HCT116 (cell line): Measurements from ENCODE around the gene PRTG. TPM values are rescaled to one million over a fixed set of nuclear protein-coding genes. Genes with fewer than 3 reads are reported as not detected.

Experiments
- ATAC-seq: fragments of 200-7000 bp; cut with Tn5 transposase; 2 replicates; pipeline ENCODE4 v1.9.1; 2020; ENCODE audit warnings: mild to moderate bottlenecking, moderate library complexity
- BruUV-seq: library from RNA; stranded (reverse); fragments of 400-500 nt; replicated peaks from 2 replicates; lab custom pipeline; 2021; lab: Mats Ljungman, UMichigan
- CTCF ChIA-PET: fragments of 300-600 bp; sonication (Branson Sonifier 250); formaldehyde crosslinking; loops from one replicate; lab custom pipeline; 2021; ENCODE audit warnings: antibody characterized with exemption; lab: Charles Lee
- POLR2A ChIA-PET: fragments of 300-600, 350-600 bp; sonication (Branson Sonifier 250); formaldehyde crosslinking; loops from one replicate; lab custom pipeline; 2021; ENCODE audit warnings: antibody characterized with exemption; lab: Charles Lee
- RAD21 ChIA-PET, 2 experiments: fragments of 300-600 bp; sonication (Branson Sonifier 250); formaldehyde crosslinking; loops; one replicate each; lab custom pipeline; 2023; ENCODE audit warnings: low total read pairs in 2 of 2; ENCODE audit not compliant: uncharacterized antibody in 2 of 2, unreplicated experiment in 2 of 2, low non-redundant PET in 1 of 2; lab: Charles Lee
- DNase-seq: peaks from one replicate; pipeline ENCODE4 v3.0.0-alpha.2; 2010; ENCODE audit warnings: low read depth, low spot score
- H2AFZ ChIP-seq: fragments of 200-600 bp; shearing (Covaris generic), sonication (generic); 2 replicates; pipeline ENCODE4 v1.6.1; 2017; ENCODE audit warnings: low read depth, mixed run types, mixed read lengths, antibody characterized with exemption, low read length; ENCODE audit not compliant: poor library complexity, severe bottlenecking
- H3K27ac ChIP-seq: 2 replicates; pipeline ENCODE4 v1.5.1; 2012; ENCODE audit warnings: low read depth, low read length
- H3K27me3 ChIP-seq: fragments of 200-600 bp; sonication (generic); 2 replicates; pipeline ENCODE4 v1.6.1; 2016; ENCODE audit warnings: mixed run types, low read length, mixed read lengths; ENCODE audit not compliant: insufficient read depth
- H3K36me3 ChIP-seq, 2 experiments: fragments of 200-500 bp in 1 of 2; fragments of 200-600 bp in 1 of 2; sonication (Bioruptor generic) in 1 of 2; sonication (generic) in 1 of 2; 2 replicates each; pipeline versions ENCODE4 v1.5.1 to v1.6.1; 2014 to 2016; ENCODE audit warnings: low read length in 2 of 2, inconsistent platforms in 1 of 2, mixed read lengths in 1 of 2, mixed run types in 1 of 2; ENCODE audit not compliant: insufficient read depth in 2 of 2, control insufficient read depth in 1 of 2
- H3K4me1 ChIP-seq, 2 experiments: fragments of 200-600 bp in 1 of 2; sonication (generic) in 1 of 2; 2 replicates each; pipeline versions ENCODE4 v1.5.1 to v1.6.1; 2012 to 2017; ENCODE audit warnings: low read length in 2 of 2, inconsistent platforms in 1 of 2, mild to moderate bottlenecking in 1 of 2, mixed read lengths in 1 of 2, mixed run types in 1 of 2, moderate library complexity in 1 of 2; ENCODE audit not compliant: insufficient read depth in 2 of 2, control insufficient read depth in 1 of 2
- H3K4me2 ChIP-seq: fragments of 200-600 bp; sonication (generic); 2 replicates; pipeline ENCODE4 v1.6.1; 2017; ENCODE audit warnings: mixed run types, low read length, mixed read lengths
- H3K4me3 ChIP-seq, 2 experiments: fragments of 200-600 bp in 1 of 2; sonication (generic) in 1 of 2; replicated peaks in 1 of 2; 2 replicates each; pipeline ENCODE4 v1.5.1; 2011 to 2016; ENCODE audit warnings: low read length in 2 of 2, control low read depth in 1 of 2, low read depth in 1 of 2, mild to moderate bottlenecking in 1 of 2, mixed read lengths in 1 of 2, mixed run types in 1 of 2
- H3K79me2 ChIP-seq: fragments of 200-600 bp; sonication (generic); 2 replicates; pipeline ENCODE4 v1.6.1; 2017; ENCODE audit warnings: mild to moderate bottlenecking, mixed run types, low read length, moderate library complexity, mixed read lengths; ENCODE audit not compliant: insufficient read depth
- H3K9ac ChIP-seq: fragments of 200-600 bp; sonication (generic); 2 replicates; pipeline ENCODE4 v1.6.1; 2016; ENCODE audit warnings: low read length, mixed read lengths
- H3K9me2 ChIP-seq: fragments of 200-600 bp; sonication (generic), shearing (Covaris generic); 2 replicates; pipeline ENCODE4 v1.6.1; 2017; ENCODE audit warnings: mixed run types, mild to moderate bottlenecking, moderate library complexity; ENCODE audit not compliant: insufficient read depth
- H3K9me3 ChIP-seq, 2 experiments: fragments of 200-500 bp in 1 of 2; fragments of 200-600 bp in 1 of 2; sonication (Bioruptor generic) in 1 of 2; sonication (generic) in 1 of 2; 2 replicates each; pipeline ENCODE4 v1.6.1; 2014 to 2017; ENCODE audit warnings: low read length in 2 of 2, mixed read lengths in 2 of 2, inconsistent platforms in 1 of 2, low read depth in 1 of 2, mild to moderate bottlenecking in 1 of 2, mixed run types in 1 of 2, moderate library complexity in 1 of 2; ENCODE audit not compliant: control insufficient read depth in 1 of 2, insufficient read depth in 1 of 2
- H4K20me1 ChIP-seq: fragments of 200-600 bp; sonication (generic), shearing (Covaris generic); 2 replicates; pipeline ENCODE4 v1.6.1; 2017; ENCODE audit warnings: mixed run types, mild to moderate bottlenecking, moderate library complexity; ENCODE audit not compliant: insufficient read depth
- CBX3 ChIP-seq: IDR thresholded peaks from 2 replicates; pipeline ENCODE4 v1.6.1; 2012; ENCODE audit warnings: low read depth
- CEBPB ChIP-seq: IDR thresholded peaks from 2 replicates; pipeline ENCODE4 v1.6.1; 2012; ENCODE audit warnings: low read depth
- ELF1 ChIP-seq: IDR thresholded peaks from 2 replicates; pipeline ENCODE4 v1.6.1; 2012; ENCODE audit warnings: low read depth, borderline replicate concordance
- MAX ChIP-seq: IDR thresholded peaks from 2 replicates; pipeline ENCODE4 v1.6.1; 2012
- POLR2A ChIP-seq: IDR thresholded peaks from 2 replicates; pipeline ENCODE4 v1.7.0; 2011; ENCODE audit warnings: borderline replicate concordance; ENCODE audit not compliant: insufficient read depth, insufficient read length; ENCODE audit errors: extremely low read depth
- POLR2AphosphoS5 ChIP-seq: IDR thresholded peaks from 2 replicates; pipeline ENCODE4 v1.6.1; 2011; ENCODE audit warnings: mild to moderate bottlenecking, low read depth, low read length, moderate library complexity
- SIN3A ChIP-seq: IDR thresholded peaks from 2 replicates; pipeline ENCODE4 v1.6.1; 2012; ENCODE audit warnings: low read depth
- SP1 ChIP-seq: IDR thresholded peaks from 2 replicates; pipeline ENCODE4 v1.6.1; 2012; ENCODE audit warnings: low read depth
- SRF ChIP-seq: IDR thresholded peaks from 2 replicates; pipeline ENCODE4 v1.6.1; 2012; ENCODE audit warnings: low read depth
- TCF7L2 ChIP-seq: IDR thresholded peaks from 2 replicates; pipeline ENCODE4 v1.7.0; 2011; ENCODE audit warnings: borderline replicate concordance, inconsistent platforms; ENCODE audit not compliant: insufficient read depth, insufficient read length; ENCODE audit errors: extremely low read depth
- YY1 ChIP-seq: IDR thresholded peaks from 2 replicates; pipeline ENCODE4 v1.6.1; 2011; ENCODE audit warnings: low read length, low read depth, moderate library complexity, mild to moderate bottlenecking; ENCODE audit not compliant: insufficient replicate concordance; ENCODE audit errors: extremely low read depth
- ZFX ChIP-seq: fragments of 450-650 bp; IDR thresholded peaks from 2 replicates; pipeline ENCODE4 v1.6.1; 2017
- ZNF274 ChIP-seq: fragments of 200-500 bp; sonication (Bioruptor generic); IDR thresholded peaks from 2 replicates; pipeline ENCODE4 v1.6.1; 2014; ENCODE audit warnings: mild to moderate bottlenecking, low read depth, low read length, inconsistent platforms
- intact Hi-C: fragments of 100-400 bp; cut with micrococcal nuclease; formaldehyde crosslinking; loops from 2 replicates; pipeline ENCODE4 v1.10.0; 2022
- total RNA-seq: library from RNA; stranded (reverse); gene quantifications from one replicate; pipeline ENCODE4 v1.2.1, GENCODE V29; 2021; ENCODE audit not compliant: unreplicated experiment
- TF ChIP-seq, protein P1 (sequence below): IDR thresholded peaks from 2 replicates; pipeline ENCODE4 v1.6.1; 2012; ENCODE audit warnings: low read depth

The PRTG gene
- total RNA-seq, 1 experiment from 2014 or later = not detected

GRCh38 chr15:55712363-55712762 is 30.6 kb downstream of the PRTG start:
- Histone ChIP-seq H3K4me1 (no peaks in the 10 kb centered on the region), H3K36me3 (no peaks in the 10 kb centered on the region), H3K9me2 (no peaks in the 10 kb centered on the region), H3K27me3 (no peaks in the 10 kb centered on the region), H3K4me2 (no peak overlapping the region), H4K20me1 (no peaks in the 10 kb centered on the region), H3K79me2 (no peaks in the 10 kb centered on the region), H2AFZ (no peak overlapping the region), H3K27ac (no peak overlapping the region), H3K9ac (no peak overlapping the region), H3K4me3 (no peak overlapping the region), H3K9me3 (no peaks in the 10 kb centered on the region)
- TF ChIP-seq CEBPB (no peak), SRF (no peak), ELF1 (no peak), ZFX (no peak), POLR2A (no peak), SP1 (no peak), SIN3A (no peak), CBX3 (no peak), ZNF274 (no peak), YY1 (no peak), TCF7L2 (no peak), POLR2AphosphoS5 (no peak)
- intact Hi-C loops = no loop called here
- RAD21 ChIA-PET = no interaction called here
- POLR2A ChIA-PET = no interaction called here
- no peak for ATAC-seq
- no TSS peak for BruUV-seq
- CTCF ChIA-PET = no interaction called here
- no peak for DNase-seq

- Histone ChIP-seq H3K9ac (no peak overlapping the region), H3K9me2 (no peaks in the 10 kb centered on the region), H3K36me3 (no peaks in the 10 kb centered on the region), H3K9me3 (no peaks in the 10 kb centered on the region), H3K79me2 (no peaks in the 10 kb centered on the region), H3K27ac (no peak overlapping the region), H4K20me1 (no peaks in the 10 kb centered on the region), H3K4me1 (no peaks in the 10 kb centered on the region)
- ATAC-seq (no peak), DNase-seq (no peak)
- no TSS peak for BruUV-seq
- POLR2A ChIA-PET = no interaction called here
- TF ChIP-seq POLR2AphosphoS5 (no peak), MAX (no peak), ZNF274 (no peak), ELF1 (no peak), ZFX (no peak), SRF (no peak)
- TF ChIP-seq, protein P1, sequence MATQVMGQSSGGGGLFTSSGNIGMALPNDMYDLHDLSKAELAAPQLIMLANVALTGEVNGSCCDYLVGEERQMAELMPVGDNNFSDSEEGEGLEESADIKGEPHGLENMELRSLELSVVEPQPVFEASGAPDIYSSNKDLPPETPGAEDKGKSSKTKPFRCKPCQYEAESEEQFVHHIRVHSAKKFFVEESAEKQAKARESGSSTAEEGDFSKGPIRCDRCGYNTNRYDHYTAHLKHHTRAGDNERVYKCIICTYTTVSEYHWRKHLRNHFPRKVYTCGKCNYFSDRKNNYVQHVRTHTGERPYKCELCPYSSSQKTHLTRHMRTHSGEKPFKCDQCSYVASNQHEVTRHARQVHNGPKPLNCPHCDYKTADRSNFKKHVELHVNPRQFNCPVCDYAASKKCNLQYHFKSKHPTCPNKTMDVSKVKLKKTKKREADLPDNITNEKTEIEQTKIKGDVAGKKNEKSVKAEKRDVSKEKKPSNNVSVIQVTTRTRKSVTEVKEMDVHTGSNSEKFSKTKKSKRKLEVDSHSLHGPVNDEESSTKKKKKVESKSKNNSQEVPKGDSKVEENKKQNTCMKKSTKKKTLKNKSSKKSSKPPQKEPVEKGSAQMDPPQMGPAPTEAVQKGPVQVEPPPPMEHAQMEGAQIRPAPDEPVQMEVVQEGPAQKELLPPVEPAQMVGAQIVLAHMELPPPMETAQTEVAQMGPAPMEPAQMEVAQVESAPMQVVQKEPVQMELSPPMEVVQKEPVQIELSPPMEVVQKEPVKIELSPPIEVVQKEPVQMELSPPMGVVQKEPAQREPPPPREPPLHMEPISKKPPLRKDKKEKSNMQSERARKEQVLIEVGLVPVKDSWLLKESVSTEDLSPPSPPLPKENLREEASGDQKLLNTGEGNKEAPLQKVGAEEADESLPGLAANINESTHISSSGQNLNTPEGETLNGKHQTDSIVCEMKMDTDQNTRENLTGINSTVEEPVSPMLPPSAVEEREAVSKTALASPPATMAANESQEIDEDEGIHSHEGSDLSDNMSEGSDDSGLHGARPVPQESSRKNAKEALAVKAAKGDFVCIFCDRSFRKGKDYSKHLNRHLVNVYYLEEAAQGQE = no peak
- TF ChIP-seq, all 23 proteins: peak for 0
- Histone ChIP-seq H3K4me3 (no peak overlapping the region), H3K4me2 (no peak overlapping the region), H3K27me3 (no peaks in the 10 kb centered on the region), H2AFZ (no peak overlapping the region)
- intact Hi-C loops = no loop called here
- ChIA-PET CTCF (no interaction called here), RAD21 (no interaction called here)
Measured at GRCh38 chr15:55710286-55710685, 32.7 kb downstream of the PRTG start.
